GM19239 (cell line): ENCODE data around the gene MAPK14.
"Not testable (repeated sequence)": the region's sequence is repeated elsewhere in the genome, so short reads cannot be mapped to it uniquely, and the experiment has no call there.

Source experiments
- DNase-seq: peaks from one replicate; pipeline ENCODE4 v3.0.0; 2011; ENCODE audit warnings: low spot score; ENCODE audit not compliant: insufficient read length
- FAIRE-seq: peaks from 2 replicates; lab custom pipeline; 2011; peaks lifted over from hg19 to GRCh38; lab: Jason Lieb, UNC

Gene MAPK14

DNA sequence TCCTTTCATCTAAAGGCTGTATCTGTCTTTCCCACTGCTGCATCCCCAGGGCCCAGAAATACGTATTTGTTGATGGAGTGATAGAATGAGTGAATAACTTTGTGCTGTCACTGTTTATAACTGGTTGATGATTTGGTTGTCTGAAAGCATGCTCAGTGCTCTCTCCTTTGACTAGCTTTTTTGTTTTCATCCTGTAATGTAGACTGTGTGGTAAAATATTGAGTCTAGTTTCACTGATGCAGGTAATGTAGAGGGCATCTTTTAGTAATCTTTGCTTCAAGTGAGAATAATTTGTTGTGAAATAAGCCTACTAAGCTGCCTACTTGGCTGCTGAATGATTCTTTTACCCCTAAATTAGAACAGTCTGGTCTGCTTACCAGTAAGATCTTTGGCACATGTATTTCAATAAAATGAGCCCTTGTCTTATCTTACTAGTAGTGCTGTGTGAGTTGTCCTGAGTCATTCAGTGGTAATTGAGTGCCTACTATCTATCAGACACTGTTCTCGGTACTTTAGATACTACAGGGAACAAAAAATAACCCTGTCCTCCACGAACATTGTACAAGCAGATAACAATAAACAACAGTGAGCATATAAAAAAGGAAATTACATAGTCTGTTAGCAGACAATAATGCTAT is 39.9 kb downstream of the MAPK14 start:
- FAIRE-seq (no peak), DNase-seq (no peak)

GRCh38 chr6:36068012-36068392 is 40.4 kb downstream of the MAPK14 start:
- FAIRE-seq (no peak), DNase-seq (no peak)

GRCh38 chr6:36068586-36068985 is 41.0 kb downstream of the MAPK14 start:
- DNase-seq (no peak), FAIRE-seq (no peak)

GRCh38 chr6:36069573-36069972 is 42.0 kb downstream of the MAPK14 start:
- FAIRE-seq (no peak), DNase-seq (no peak)

DNA sequence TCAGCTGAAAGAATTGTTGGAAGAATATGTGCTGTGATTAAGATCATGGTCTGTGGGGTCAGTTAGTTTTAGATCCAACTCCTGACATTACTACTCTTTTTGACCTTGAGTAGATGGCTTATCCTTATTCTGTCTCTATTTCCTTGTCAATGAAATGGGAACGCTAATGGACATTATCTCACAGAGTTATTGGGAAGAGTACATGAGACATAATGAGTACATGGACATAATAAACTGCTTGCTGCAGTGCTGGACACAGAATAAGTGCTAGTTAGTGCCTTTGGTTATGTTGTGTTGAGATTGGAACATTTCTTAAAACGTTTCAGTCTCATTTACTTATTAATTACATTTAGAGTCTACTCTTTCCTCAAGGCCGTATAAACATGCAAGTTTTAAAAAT is 42.6 kb downstream of the MAPK14 start:
- no peak for DNase-seq
- FAIRE-seq: no peak

GRCh38 chr6:36071281-36071680 is 43.7 kb downstream of the MAPK14 start:
- FAIRE-seq (no peak), DNase-seq (no peak)

- no peak for DNase-seq
- no peak for FAIRE-seq
Observed at GRCh38 chr6:36071714-36072113, 44.1 kb downstream of the MAPK14 start.

DNA sequence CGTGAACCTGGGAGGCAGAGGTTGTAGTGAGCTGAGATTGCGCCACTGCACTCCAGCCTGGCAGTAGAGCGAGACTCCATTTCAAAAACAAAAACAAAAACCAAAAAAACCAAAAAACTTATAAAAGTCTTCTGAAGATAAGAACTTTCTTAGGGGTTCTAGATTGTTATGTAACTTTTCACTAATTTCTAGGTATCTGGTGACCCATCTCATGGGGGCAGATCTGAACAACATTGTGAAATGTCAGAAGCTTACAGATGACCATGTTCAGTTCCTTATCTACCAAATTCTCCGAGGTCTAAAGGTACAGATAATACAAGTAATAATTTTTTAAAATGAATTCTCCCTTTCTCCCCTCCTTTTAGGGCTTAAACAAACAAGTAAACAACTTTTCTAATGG is 45.1 kb downstream of the MAPK14 start:
- DNase-seq (no peak), FAIRE-seq (no peak)

- DNase-seq (no peak), FAIRE-seq (no peak)
Observed at GRCh38 chr6:36073587-36073986, 46.0 kb downstream of the MAPK14 start.

- FAIRE-seq (no peak), DNase-seq (no peak)
Observed at GRCh38 chr6:36075656-36076055, 48.0 kb downstream of the MAPK14 start.

DNA sequence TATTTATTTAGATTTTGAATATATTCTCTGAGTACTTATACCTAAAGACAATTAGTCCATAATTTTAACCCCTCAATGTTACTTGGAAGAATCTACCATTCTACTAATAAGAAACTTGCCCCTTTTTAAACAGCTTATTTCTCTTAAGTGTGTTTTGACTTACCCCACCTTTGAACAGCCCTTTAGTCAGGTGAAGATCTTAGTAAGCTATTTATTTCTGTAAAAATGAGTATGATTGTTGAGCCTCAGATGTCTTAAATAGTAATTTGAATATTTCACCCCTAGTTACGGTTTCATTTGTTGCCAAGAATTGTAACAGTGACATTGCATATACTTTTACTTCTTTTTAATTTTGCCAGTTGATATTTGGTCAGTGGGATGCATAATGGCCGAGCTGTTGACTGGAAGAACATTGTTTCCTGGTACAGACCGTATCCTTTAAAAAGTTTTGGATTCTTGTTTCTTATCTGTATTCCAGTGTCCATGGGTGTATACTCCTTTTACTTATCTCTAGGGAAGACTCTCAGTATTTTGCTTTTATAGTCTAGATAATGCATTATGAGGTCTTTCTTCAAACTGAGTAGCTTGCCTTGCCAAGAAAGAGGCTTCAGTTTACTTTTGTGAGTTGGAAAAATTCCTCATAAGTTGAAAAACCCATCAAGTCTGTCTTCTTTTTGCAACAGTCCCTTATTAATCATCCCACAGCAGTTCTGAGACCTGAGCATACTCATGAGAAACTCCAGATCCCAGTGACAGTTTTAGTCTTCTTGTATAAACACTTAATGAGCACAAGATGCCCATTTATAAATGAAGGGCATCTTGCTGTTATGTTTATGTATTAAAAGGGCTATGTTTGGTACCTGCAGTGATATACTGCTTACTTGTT is 48.8 kb downstream of the MAPK14 start:
- FAIRE-seq: no peak
- DNase-seq: no peak

- DNase-seq (no peak), FAIRE-seq (no peak)
Observed at GRCh38 chr6:36078159-36078558, 50.6 kb downstream of the MAPK14 start.

DNA sequence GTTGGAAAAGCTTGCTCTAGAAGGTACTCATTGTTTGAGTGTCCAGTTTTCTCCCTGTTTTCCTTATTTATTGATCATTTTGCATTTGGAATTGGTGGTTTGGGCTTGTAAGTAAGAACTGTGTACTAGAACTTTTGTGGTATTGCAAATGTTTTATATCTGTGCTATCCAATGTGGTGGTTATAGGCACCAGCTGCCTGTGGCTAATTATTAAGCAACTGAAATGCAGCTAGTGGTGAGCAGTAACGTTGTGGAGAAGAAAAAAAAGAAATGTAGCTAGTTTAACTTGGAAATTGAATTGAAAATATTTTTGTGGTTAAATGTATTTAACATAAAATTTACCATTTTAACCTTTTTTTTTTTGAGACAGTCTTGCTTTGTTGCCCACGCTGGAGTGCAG is 52.0 kb downstream of the MAPK14 start:
- no peak for DNase-seq
- FAIRE-seq: no peak

DNA sequence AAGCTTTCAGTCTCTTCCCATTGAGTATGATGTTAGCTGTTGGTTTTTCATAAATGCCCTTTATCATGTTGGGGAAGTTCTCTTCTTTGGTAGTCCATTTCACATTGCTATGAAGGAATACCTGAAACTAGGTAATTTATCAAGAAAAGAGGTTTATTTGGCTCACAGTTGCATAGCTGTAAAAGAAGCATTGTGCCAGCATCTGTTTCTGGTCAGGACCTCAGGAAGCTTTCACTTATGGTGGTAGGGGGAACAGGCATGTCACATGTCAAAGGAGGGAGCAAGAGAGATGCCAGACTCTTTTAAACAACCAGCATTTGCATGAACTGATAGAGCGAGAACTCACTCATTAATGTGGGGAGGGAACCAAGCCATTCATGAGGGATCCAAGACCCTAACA is 54.7 kb downstream of the MAPK14 start:
- DNase-seq (no peak), FAIRE-seq (no peak)

GRCh38 chr6:36083446-36083845 is 55.8 kb downstream of the MAPK14 start:
- FAIRE-seq (no peak), DNase-seq (no peak)

DNA sequence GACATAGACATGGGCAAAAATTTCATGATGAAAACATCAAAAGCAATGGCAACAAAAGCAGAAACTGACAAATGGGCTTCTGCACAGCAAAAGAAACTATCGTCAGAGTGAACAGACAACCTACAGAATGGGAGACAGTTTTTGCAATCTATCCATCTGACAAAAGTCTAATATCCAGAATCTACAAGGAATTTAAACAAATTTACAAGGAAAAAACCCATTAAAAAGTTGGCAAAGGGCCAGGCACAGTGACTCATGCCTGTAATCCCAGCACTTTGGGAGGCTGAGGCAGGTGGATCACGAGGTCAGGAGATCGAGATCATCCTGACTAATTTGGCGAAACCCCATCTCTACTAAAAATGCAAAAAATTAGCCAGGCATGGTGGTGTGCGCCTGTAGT is 60.6 kb downstream of the MAPK14 start:
- not testable (repeated sequence) for DNase-seq, FAIRE-seq

GRCh38 chr6:36089048-36089447 is 61.4 kb downstream of the MAPK14 start:
- FAIRE-seq: no peak

DNA sequence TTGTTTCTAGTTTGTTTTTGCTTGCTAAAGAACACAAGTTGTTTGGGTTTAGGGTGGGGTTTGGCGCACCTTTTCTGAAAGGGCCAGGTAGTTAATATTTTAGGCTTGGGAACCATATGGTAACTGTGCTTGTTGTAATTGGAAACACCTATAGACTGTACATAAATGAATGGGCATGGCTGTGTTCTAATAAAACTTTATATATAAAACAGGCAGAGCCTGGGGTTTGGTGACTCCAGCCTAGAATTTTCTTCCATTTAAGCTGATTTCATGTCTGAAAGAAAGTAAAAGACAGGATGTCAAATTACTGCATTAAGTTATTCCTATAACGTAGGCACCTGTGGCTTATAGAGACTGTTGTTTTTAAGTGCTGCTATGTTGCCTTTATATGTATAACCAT is 66.6 kb downstream of the MAPK14 start:
- FAIRE-seq (no peak), DNase-seq (no peak)

More at GRCh38 chr6:36089048-36089447, 61.4 kb downstream of the MAPK14 start:
- no peak for DNase-seq

- peak; percentile 91 for FAIRE-seq
Observed at GRCh38 chr6:36094753-36095496, 67.3 kb downstream of the MAPK14 start.

DNA sequence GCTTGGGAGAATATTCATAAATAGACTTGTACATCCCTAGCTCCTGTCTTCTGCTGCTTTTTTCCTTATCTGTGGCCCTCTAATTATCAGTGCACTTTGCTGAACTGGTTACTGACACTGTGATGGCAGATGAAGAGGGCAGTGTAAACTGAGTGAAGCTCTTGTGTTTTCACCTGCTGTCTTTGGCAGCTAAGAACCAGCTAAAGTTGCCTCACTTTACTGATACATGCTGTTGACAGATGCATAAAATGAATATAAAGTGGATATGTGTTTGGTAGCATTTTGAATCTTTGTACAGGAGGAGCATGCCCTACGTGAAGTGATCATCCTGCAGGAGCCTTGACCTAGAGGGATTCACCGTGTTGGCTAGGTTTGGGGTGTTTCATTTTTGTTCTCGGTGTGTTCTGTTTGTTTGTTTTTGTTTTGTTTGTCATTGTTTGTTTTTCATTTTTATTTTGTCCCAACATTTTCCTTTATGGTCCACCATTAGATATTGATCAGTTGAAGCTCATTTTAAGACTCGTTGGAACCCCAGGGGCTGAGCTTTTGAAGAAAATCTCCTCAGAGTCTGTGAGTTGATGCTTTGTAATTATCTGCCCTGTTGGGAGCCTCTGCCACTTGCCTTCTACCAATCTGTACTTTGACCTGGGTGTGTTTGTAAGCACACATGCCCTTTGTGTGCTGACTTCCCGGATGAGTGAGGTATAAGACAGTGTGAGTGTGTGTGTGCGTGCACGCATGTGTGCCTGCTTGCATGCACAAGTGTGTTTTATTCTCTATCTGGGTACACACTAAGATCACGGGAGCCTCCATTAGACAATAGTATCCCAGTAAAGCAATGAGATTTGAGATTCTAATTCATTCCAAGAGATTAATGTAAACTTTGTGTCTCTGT is 68.1 kb downstream of the MAPK14 start:
- DNase-seq (no peak), FAIRE-seq (no peak)

More at GRCh38 chr6:36094753-36095496, 67.3 kb downstream of the MAPK14 start:
- DNase-seq: peak; percentile 40
